Activated CD8-positive, alpha-beta memory T cell treated with anti-CD3 and anti-CD28 coated beads, Interleukin-2, amount 10 ng/mL, durations not matched to agents 7 days and 5 days (primary cell): ENCODE data around the gene CCDC167. TPM values are rescaled to one million over a fixed set of nuclear protein-coding genes. Genes with fewer than 3 reads are reported as not detected.
A peak's percentile ranks its signal among the peaks of the same experiment; 100 is the strongest.

ENCODE experiments used
- ATAC-seq: fragments of 150-1000 bp; cut with Tn5 transposase; one replicate; pipeline ENCODE4 v1.10.0; 2021; ENCODE audit warnings: moderate library complexity
- CTCF ChIA-PET: fragments of 350-600 bp; sonication (Branson Sonifier 250); formaldehyde crosslinking; loops from one replicate; lab custom pipeline; 2021; ENCODE audit warnings: antibody characterized with exemption; lab: Charles Lee
- DNase-seq: peaks from one replicate; pipeline ENCODE4 v3.0.0-alpha.2; 2020
- H3K27ac Mint-ChIP-seq: one replicate; pipeline ENCODE4 v1.8.0; 2021; ENCODE audit warnings: mild to moderate bottlenecking, mixed read lengths
- H3K27me3 Mint-ChIP-seq: one replicate; pipeline ENCODE4 v1.8.0; 2021; ENCODE audit warnings: mixed read lengths
- H3K36me3 Mint-ChIP-seq: one replicate; pipeline ENCODE4 v1.8.0; 2021; ENCODE audit warnings: mild to moderate bottlenecking, mixed read lengths
- H3K4me1 Mint-ChIP-seq: one replicate; pipeline ENCODE4 v1.8.0; 2021; ENCODE audit warnings: mixed read lengths
- H3K4me3 Mint-ChIP-seq: one replicate; pipeline ENCODE4 v1.8.0; 2021; ENCODE audit warnings: mild to moderate bottlenecking, moderate library complexity, mixed read lengths
- H3K9me3 Mint-ChIP-seq: one replicate; pipeline ENCODE4 v1.8.0; 2022; ENCODE audit warnings: low read depth, mixed read lengths
- total RNA-seq, 2 experiments: library from RNA; stranded (reverse); gene quantifications; one replicate each; pipeline ENCODE4 v1.2.3, GENCODE V29; 2021

Gene CCDC167
- total RNA-seq, 2 experiments from 2014 or later, result 73.8 to 83.4 TPM

- DNase-seq (no peak), ATAC-seq (no peak)
- H3K9me3 Mint-ChIP-seq, result no peaks in the 10 kb centered on the region
- peaks cover 44% of the 10 kb centered on the region for H3K27me3 Mint-ChIP-seq
- no peak overlapping the region for H3K4me3 Mint-ChIP-seq
- CTCF ChIA-PET, result interaction anchor here (1.1 to 3.1 kb wide), 6 partner anchors 10 to 154 kb away, joined by 3 to 20 read pairs (median 10); no protein-coding TSS in a partner anchor
- peaks cover 5% of the 10 kb centered on the region for H3K4me1 Mint-ChIP-seq
- no peak overlapping the region for H3K27ac Mint-ChIP-seq
- H3K36me3 Mint-ChIP-seq, result no peaks in the 10 kb centered on the region
Observed at GRCh38 chr6:37537548-37537947, 37.9 kb upstream of the CCDC167 start.

GRCh38 chr6:37536491-37537190, 36.9 kb upstream of the CCDC167 start:
- H3K4me1 Mint-ChIP-seq, result peaks cover 5% of the 10 kb centered on the region
- H3K4me3 Mint-ChIP-seq, result no peak overlapping the region
- no peaks in the 10 kb centered on the region for H3K36me3 Mint-ChIP-seq
- H3K9me3 Mint-ChIP-seq, result no peaks in the 10 kb centered on the region
- CTCF ChIA-PET, result interaction anchor here (1.0 to 3.1 kb wide), 4 partner anchors 29 to 155 kb away, joined by 5 to 20 read pairs (median 8); no protein-coding TSS in a partner anchor
- ATAC-seq (peak; percentile 34), DNase-seq (no peak)
- no peak overlapping the region for H3K27ac Mint-ChIP-seq
- H3K27me3 Mint-ChIP-seq, result peaks cover 51% of the 10 kb centered on the region

- Mint-ChIP-seq H3K9me3 (no peaks in the 10 kb centered on the region), H3K27ac (no peak overlapping the region), H3K36me3 (no peaks in the 10 kb centered on the region), H3K27me3 (peaks cover 55% of the 10 kb centered on the region), H3K4me1 (peaks cover 5% of the 10 kb centered on the region), H3K4me3 (peak overlapping the region; percentile 49)
- no peak for DNase-seq
- peak; percentile 55 for ATAC-seq
- CTCF ChIA-PET, result interaction anchor here (0.7 to 2.6 kb wide), 4 partner anchors 18 to 156 kb away, joined by 3 to 10 read pairs (median 5); no protein-coding TSS in a partner anchor
Observed at GRCh38 chr6:37535759-37536490, 36.2 kb upstream of the CCDC167 start.

GRCh38 chr6:37535428-37535758, 35.7 kb upstream of the CCDC167 start:
- DNase-seq (no peak), ATAC-seq (no peak)
- Mint-ChIP-seq H3K4me3 (no peak overlapping the region), H3K27me3 (peaks cover 59% of the 10 kb centered on the region), H3K4me1 (peaks cover 5% of the 10 kb centered on the region), H3K27ac (no peak overlapping the region), H3K9me3 (no peaks in the 10 kb centered on the region), H3K36me3 (no peaks in the 10 kb centered on the region)
- CTCF ChIA-PET, result interaction anchor here (0.7 to 0.8 kb wide), 2 partner anchors 13 to 18 kb away, joined by 3 read pairs; no protein-coding TSS in a partner anchor

GRCh38 chr6:37534893-37535292, 35.2 kb upstream of the CCDC167 start:
- peaks cover 5% of the 10 kb centered on the region for H3K4me1 Mint-ChIP-seq
- CTCF ChIA-PET, result interaction anchor here (0.8 kb wide), 1 partner anchor 13 kb away, joined by 3 read pairs; no protein-coding TSS in a partner anchor
- H3K4me3 Mint-ChIP-seq, result no peak overlapping the region
- no peaks in the 10 kb centered on the region for H3K9me3 Mint-ChIP-seq
- H3K27me3 Mint-ChIP-seq, result peaks cover 59% of the 10 kb centered on the region
- no peak for DNase-seq
- no peak for ATAC-seq
- H3K36me3 Mint-ChIP-seq, result no peaks in the 10 kb centered on the region
- no peak overlapping the region for H3K27ac Mint-ChIP-seq

- CTCF ChIA-PET, result interaction anchor here (1.1 kb wide), 1 partner anchor 34 kb away, joined by 3 read pairs; no protein-coding TSS in a partner anchor
- ATAC-seq (no peak), DNase-seq (no peak)
- peaks cover 56% of the 10 kb centered on the region for H3K27me3 Mint-ChIP-seq
- H3K36me3 Mint-ChIP-seq, result no peaks in the 10 kb centered on the region
- no peak overlapping the region for H3K4me3 Mint-ChIP-seq
- H3K9me3 Mint-ChIP-seq, result no peaks in the 10 kb centered on the region
- no peak overlapping the region for H3K27ac Mint-ChIP-seq
- peaks cover 5% of the 10 kb centered on the region for H3K4me1 Mint-ChIP-seq
Observed at GRCh38 chr6:37532122-37532521, 32.4 kb upstream of the CCDC167 start.

GRCh38 chr6:37531437-37532036, 31.8 kb upstream of the CCDC167 start:
- no peak overlapping the region for H3K4me3 Mint-ChIP-seq
- CTCF ChIA-PET, result interaction anchor here (1.1 kb wide), 1 partner anchor 34 kb away, joined by 3 read pairs; no protein-coding TSS in a partner anchor
- no peak for ATAC-seq
- H3K27me3 Mint-ChIP-seq, result peaks cover 56% of the 10 kb centered on the region
- DNase-seq, result no peak
- no peaks in the 10 kb centered on the region for H3K36me3 Mint-ChIP-seq
- H3K9me3 Mint-ChIP-seq, result no peaks in the 10 kb centered on the region
- no peak overlapping the region for H3K27ac Mint-ChIP-seq
- peaks cover 5% of the 10 kb centered on the region for H3K4me1 Mint-ChIP-seq

GRCh38 chr6:37531026-37531425, 31.3 kb upstream of the CCDC167 start:
- no peaks in the 10 kb centered on the region for H3K36me3 Mint-ChIP-seq
- ATAC-seq (no peak), DNase-seq (no peak)
- CTCF ChIA-PET, result interaction anchor here (1.1 kb wide), 1 partner anchor 35 kb away, joined by 3 read pairs; no protein-coding TSS in a partner anchor
- H3K4me1 Mint-ChIP-seq, result peaks cover 5% of the 10 kb centered on the region
- no peaks in the 10 kb centered on the region for H3K9me3 Mint-ChIP-seq
- H3K27ac Mint-ChIP-seq, result no peak overlapping the region
- H3K27me3 Mint-ChIP-seq, result peaks cover 55% of the 10 kb centered on the region
- H3K4me3 Mint-ChIP-seq, result no peak overlapping the region

GRCh38 chr6:37530297-37530696, 30.6 kb upstream of the CCDC167 start:
- Mint-ChIP-seq H3K4me3 (no peak overlapping the region), H3K27ac (no peak overlapping the region), H3K36me3 (no peaks in the 10 kb centered on the region), H3K9me3 (no peaks in the 10 kb centered on the region), H3K4me1 (no peaks in the 10 kb centered on the region), H3K27me3 (peaks cover 47% of the 10 kb centered on the region)
- ATAC-seq, result no peak
- no peak for DNase-seq
- CTCF ChIA-PET, result no interaction called here

GRCh38 chr6:37528541-37528940, 28.8 kb upstream of the CCDC167 start:
- H3K4me1 Mint-ChIP-seq, result no peaks in the 10 kb centered on the region

GRCh38 chr6:37525460-37526357, 26.0 kb upstream of the CCDC167 start:
- Mint-ChIP-seq H3K4me1 (peaks cover 18% of the 10 kb centered on the region), H3K27me3 (peaks cover 9% of the 10 kb centered on the region), H3K9me3 (no peaks in the 10 kb centered on the region), H3K27ac (no peak overlapping the region), H3K36me3 (no peaks in the 10 kb centered on the region), H3K4me3 (no peak overlapping the region)
- ATAC-seq (no peak), DNase-seq (no peak)
- CTCF ChIA-PET, result interaction anchor here (0.6 kb wide), 1 partner anchor 71 kb away, joined by 3 read pairs; no protein-coding TSS in a partner anchor

More at GRCh38 chr6:37528541-37528940, 28.8 kb upstream of the CCDC167 start:
- H3K36me3 Mint-ChIP-seq, result no peaks in the 10 kb centered on the region
- no peaks in the 10 kb centered on the region for H3K9me3 Mint-ChIP-seq
- CTCF ChIA-PET, result no interaction called here
- no peak overlapping the region for H3K4me3 Mint-ChIP-seq
- DNase-seq, result no peak
- H3K27ac Mint-ChIP-seq, result no peak overlapping the region
- no peak for ATAC-seq
- peaks cover 31% of the 10 kb centered on the region for H3K27me3 Mint-ChIP-seq

- Mint-ChIP-seq H3K9me3 (no peaks in the 10 kb centered on the region), H3K27me3 (peaks cover 7% of the 10 kb centered on the region)
Observed at GRCh38 chr6:37524970-37525318, 25.3 kb upstream of the CCDC167 start.

More at GRCh38 chr6:37524970-37525318, 25.3 kb upstream of the CCDC167 start:
- DNase-seq (no peak), ATAC-seq (no peak)
- H3K4me3 Mint-ChIP-seq, result no peak overlapping the region
- H3K4me1 Mint-ChIP-seq, result peaks cover 21% of the 10 kb centered on the region
- H3K36me3 Mint-ChIP-seq, result no peaks in the 10 kb centered on the region
- CTCF ChIA-PET, result interaction anchor here (0.6 kb wide), 1 partner anchor 70 kb away, joined by 3 read pairs; no protein-coding TSS in a partner anchor
- no peak overlapping the region for H3K27ac Mint-ChIP-seq
